Fibroblast of the conjunctiva (primary cell): ENCODE results near the gene ERBB4.
A peak's percentile ranks its signal among the peaks of the same experiment; 100 is the strongest.

Experiments used
- DNase-seq: peaks from one replicate; pipeline ENCODE4 v3.0.0-alpha.2; 2010; ENCODE audit warnings: low read depth

The ERBB4 gene

DNA sequence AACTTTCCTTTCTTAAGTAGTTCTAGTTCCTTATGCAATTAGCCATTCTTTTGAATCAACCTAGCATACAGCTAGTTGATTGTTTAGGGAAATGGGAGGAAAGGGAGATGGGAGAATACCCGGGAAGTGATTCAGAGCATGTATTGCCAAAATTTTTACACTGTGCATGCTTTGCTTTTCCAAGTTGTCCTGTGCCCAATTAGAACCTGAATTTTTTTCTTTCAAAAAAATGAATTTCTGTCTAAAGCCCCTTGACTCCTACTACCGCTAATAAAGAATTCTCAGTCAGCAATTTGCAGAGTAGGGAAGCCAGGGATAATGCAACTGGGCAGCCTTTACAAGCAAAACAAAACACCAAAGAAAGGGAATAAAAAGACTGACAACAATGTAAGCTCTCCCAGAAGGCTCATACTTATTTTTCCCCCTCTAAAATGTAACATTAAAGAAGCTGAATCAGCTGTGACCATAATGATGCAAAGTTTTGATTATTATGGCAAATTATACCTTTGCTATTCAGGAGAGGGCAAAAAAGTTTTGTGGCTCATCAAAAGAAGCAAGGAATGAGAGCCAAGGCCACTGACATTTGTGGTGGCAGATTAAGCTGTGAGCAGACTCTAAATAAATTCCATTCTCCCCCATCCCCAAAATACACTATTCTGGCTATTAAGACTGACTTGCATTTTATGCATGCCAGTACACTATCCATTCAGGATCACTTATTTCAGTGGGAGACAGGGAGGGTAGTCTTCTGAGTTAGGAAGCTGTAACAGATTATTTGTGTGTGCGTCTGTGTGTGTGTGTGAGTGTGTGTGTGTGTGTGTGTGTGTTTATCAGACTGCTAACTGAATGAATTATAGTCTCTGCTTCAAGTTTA is 174.3 kb downstream of the ERBB4 start:
- DNase-seq: peak; percentile 5

DNA sequence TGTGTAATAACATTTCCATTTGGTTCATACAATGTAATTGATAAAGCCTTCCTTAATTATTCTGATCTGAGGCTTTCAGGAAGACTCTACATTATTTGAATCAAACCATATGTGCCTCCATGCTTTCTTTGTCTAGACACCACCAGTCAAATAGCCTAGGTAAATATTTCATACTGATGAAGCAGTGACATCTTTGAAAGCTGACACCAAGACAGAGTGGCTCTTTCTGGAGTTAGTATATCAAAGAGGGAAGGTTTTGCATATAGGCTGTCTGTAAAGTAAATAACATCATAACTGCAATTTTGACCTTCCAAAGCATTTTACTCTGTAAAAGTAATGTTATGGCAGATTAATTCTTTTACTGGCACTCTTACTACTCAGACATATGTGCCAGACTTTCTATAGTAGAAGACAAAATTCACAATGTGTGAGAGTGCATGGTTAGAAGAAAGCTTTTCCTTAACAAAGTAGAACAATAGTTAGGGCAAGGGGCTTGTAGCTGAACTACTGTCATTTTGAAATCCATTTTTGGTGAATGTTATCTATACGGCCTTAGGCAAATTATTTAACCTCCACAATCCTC is 177.3 kb downstream of the ERBB4 start:
- DNase-seq: no peak

DNA sequence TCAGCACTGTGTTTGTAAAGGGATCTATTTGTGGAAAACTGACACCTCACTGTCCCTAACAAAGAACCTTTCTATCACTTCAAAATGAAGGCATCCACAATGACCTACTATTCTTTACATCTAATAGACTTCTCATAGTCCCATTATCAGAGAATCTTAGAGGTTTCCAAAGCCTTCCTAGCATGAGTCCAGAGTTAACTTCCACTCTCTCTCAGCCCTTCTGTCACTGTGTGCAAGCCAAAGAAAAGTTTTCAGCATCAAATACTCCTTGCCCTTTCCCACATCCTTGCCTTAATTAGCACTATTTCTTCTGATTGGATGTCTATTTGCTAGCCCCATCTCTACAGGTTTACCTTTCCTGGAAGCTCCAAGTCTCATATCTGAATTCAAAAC is 178.5 kb downstream of the ERBB4 start:
- DNase-seq: no peak

DNA sequence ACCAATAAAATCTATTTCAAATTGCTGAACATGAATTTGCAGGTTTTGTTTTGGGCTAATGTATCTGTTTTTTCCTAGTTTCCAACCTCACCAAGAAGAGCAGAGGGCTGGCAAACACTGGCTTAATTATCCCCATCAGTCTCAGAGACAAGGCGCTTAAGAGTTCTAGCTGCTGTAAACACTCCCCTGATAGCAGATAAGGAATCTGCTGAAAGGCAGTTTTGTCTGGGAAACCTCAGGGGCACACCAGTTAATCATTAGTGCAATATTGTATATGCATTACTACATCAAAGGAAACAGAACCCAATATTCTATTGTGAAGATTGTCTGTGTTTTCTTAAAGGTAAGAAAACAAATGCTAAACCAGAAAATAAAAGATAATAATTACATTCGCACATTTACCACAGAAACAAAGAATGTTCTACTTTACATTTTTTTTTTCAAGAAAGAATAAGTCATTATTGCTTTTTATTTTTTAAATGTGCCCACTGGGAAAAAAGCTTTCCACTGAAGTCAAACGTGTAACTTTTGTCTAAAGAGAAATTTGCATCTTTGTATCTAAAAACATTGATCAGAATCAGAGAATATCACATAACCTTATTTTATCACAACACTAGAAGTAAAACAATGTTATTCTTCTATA is 179.1 kb downstream of the ERBB4 start:
- no peak for DNase-seq

DNA sequence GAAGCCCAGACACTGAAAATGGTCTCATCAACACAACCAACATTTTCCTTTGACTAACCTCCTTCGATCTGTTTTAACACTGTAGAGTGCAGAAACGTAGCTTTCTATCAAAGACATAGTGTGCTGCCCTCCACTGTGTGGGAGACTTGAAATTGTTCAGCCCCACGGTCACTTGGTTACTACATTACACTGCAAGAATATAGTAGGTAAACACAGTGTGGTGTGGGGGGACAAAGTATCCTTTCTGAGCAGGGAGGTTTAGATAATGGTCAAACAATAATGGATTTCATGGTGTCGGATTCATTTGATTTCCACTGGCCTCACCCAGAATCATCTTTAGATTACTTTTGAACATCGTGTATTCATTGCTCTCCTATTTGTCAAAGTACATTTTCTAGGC is 181.0 kb downstream of the ERBB4 start:
- no peak for DNase-seq

DNA sequence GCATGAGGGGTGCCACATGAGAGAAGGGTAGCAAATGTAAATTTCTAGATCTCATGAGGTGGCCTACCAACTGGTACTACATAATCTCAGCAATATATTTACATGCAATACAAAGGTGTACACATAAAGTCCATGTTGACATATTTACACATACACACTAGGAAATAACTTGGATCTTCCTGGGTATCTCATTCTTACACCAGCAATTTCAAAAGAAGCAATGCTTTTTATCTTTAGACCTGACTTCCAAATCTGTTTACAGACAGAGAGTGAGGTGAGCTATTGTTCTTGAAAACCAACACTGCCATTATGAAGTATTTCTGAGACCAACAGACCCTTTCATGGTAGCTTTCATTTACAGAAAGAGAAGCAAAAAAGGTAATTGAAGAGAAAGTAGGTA is 184.2 kb downstream of the ERBB4 start:
- no peak for DNase-seq

DNA sequence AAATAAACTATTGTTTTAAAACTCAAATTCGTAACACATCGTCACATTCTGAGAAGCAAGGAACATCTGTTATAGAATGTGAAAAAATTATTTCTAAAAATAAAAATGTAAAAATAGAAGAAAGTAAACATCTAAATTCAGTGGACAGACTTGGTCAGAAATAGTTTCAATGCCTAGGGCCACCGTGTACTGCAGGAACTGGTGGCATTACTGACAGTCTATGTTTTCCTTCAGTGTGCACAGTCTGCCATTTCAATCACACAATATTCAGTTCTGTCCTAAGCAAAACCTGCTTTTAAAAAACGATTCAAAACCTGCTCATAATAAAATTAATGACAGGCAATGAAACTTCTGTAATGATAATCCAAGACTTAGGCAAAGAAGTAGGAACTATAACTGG is 190.1 kb downstream of the ERBB4 start:
- DNase-seq: no peak

DNA sequence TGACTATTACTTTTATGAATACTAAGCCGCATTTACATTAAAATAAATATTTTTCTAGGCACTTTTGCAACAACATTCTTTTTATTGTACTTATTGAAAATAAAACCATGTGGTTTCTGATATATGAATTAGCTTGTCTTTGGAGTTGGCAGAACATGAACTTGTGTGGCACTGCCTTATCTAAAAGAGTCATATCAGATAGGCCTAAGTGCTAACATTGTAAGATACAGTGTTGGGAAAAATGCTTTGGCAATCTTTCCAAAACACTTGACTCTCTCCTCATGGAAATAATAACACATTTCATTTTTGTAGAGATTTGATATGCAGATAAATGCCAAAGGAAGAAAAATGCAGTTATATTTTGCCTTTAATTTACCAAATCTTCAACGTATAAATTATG is 191.7 kb downstream of the ERBB4 start:
- no peak for DNase-seq

DNA sequence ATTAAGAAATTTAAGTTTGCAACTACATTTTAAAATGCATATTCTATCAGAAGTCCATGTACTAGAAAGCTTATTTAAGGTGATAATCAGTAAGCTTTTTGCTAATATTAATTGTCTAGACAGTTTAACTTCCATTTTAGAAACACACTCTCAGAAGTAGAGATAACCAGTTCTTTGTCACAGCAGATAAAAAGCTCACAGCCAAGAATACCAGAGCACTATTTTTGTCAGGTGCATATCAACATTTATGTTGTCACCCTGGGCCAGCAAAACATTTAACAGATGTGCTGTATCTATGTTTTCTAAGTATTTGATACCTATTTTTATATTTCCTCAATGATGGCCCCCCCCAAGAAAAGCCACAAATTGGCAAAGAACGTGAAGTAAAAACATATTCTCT is 192.6 kb downstream of the ERBB4 start:
- DNase-seq: no peak

DNA sequence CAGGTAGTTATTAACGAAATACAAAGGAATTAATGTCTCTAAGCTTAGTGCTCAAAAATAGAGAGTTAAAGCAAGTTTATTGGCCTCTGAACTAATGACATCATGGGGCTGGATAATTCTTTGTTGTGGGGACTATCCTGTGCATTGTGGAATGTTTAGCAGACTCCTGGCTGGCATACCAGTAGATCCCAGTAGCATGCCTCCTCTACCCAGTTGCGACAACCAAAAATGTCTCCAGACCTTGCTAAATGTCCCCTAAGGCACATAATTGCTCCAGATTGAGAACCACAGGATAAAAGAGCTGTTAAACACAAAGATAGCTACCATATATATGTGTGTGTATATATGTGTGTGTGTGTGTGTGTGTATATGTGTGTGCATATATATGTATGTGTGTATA is 194.5 kb downstream of the ERBB4 start:
- no peak for DNase-seq

DNA sequence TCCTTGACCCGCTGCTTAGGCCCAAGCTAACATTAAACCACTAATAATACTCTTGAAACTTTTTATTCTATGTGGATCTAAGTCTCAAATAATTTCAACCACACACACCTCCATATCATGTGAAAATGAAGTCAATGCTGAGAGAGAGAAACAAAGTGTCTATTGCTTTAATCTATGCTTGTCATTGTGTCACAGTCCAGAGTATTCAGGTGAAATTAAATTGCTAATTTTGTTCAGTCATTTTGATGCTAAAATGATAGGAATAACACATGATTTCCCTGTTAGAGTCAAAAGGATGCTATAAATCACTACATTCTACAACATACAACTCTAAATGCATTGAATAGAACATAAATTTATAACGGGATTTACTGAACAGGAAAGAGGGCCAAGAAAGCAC is 195.4 kb downstream of the ERBB4 start:
- no peak for DNase-seq

DNA sequence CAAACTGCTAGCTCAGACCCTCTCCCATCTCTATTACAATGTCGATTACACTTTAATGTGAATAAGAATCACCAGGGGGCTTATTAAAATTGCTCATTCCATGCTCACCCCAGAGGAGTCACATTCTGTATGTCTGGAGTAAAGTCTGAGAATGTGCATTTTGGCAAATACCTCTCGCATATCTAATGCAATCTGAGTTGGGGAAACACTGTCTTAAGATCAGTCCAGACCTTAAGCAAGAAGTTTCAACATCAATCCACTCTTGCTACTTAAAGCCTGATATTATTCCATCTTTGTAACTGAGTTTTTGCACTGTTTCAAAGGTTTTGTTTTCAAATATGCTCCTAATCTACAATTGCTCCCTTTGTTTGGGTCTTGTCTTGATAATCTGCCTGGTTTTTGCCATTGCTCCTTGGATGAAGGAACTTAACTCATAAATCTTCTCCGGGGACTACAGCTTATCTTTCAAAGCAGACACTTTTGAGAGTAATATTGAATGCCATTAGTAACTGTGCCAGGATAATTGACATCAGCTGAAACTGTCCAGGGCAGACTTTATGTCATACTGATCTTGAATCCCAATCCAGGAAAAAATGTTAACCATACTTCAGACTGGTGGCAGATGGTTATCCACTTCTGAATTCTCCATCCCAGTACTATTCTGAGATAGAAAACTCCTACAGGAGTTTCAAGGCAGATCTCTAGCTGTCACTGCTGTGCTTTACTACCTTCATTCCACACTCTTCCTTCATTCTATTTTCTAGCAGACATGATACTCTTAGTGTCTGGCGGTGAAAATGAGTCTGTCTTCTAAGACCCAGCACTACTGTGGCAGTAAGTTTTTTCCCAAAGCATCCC is 200.9 kb downstream of the ERBB4 start:
- DNase-seq: no peak

DNA sequence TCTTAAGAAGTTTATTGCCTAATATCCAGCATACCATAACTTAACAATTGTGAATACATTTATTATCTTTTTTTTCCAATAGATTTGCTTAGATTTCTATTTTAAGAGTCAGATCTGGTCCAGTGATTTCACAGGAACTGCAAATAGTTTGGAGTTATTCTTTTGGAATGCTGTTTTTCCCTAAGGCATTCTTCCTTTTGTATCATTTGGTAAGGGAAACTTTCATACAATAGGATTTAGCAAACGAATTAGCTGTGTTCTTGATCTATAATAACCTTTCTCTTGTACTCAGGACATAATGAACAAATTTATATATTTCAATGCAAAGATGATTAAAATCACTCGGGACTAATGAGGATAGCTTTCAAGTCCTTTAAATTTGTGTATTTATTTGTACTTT is 201.6 kb downstream of the ERBB4 start:
- no peak for DNase-seq

DNA sequence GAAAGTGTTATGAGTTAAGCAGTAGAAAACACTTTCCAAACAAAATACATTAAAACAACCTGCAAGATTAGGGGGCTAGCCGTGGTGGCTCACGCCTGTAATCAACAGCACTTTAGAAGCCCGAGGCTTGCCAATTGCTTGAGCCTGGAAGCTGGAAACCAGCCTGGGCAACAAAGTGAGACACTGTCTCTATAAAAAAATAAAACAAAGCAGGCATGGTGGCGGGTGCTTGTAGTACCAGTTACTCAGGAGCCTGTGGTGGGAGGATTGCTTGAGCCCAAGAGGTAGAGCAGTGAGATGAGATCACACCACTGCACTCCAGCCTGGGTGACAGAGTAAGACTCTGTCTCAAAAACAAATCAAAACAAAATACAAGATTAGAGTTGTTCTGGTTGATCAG is 208.3 kb downstream of the ERBB4 start:
- DNase-seq: no peak

DNA sequence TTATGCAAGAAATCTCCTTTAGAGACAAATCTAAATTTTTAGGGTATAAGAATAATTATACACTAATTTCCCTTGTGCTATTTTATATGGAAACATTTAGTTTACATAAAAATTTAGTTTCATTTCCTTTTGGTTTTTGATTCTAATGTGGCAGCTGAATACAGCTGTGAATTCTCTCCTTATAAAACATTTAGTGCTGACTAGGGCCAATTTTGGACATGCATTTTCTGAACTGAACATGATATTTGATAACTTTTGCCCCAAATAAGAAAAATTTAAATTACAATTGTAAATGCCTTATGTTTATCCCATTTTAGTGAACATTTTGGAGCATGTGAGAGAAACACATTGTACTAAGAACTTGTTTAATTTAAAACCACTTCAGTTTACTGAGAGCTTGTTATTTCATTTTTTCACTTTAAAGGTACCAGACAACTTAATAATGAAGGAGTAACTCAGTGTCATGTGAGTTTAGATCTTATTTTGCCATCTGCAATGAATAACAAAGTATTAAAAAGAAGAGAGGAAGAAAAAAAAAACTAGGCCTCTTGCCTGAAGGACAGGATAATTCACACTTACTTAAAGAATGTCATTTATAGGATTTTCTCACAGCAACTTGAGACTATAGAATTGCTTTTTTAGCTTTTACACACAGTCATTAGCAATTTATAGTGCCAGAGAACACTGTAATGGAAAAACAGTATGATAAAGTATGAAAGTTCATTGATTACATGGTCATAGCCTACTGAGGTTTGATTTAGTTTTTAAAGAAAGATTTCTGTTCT is 209.7 kb downstream of the ERBB4 start:
- no peak for DNase-seq

DNA sequence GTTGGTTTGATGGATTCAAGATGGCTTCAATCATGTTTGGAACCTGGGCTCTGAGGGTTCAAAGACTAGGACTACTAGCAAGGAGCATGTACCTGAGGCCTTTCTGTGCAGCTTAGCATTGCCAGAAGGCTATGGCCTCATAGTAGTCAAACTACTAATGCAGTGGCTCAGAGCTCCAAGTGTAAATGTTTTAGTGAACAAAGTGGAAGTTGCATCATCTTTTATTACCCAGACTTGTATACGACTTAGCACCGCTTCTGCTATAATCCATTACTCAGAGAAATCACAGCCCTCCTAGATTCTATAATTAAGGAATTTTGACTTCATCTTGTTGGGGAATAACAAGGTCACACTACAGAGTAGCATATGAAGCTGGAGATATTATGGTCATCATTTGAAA is 210.5 kb downstream of the ERBB4 start:
- DNase-seq: no peak

DNA sequence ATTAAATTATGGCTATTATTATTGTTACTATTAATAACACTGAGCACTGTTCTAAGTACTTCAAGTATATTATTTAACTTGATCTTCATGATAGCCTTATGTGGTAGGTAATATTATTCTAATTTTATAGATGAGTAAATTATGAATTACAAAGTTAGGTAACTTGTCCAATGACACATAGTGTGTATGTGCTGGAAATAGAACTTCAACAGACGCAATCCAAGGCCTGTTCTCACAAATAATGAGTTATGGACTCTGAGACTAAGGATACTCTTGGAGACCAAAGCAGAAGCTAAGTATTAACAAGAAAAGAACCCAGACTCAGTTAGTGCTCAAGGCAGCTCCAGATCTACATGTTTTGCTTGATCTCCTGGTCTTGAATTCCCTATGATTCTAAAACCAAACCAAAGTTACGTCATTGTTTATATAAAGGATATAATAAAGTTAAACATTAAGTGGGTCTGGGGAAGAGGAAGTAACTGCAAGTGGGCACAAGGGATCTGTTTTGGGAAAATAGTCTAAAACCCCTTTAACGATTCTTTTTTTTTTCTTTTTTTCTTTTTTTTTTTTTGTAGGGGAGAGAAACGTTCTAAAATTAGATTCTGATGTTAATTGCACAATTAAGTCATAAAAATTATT is 211.3 kb downstream of the ERBB4 start:
- no peak for DNase-seq

DNA sequence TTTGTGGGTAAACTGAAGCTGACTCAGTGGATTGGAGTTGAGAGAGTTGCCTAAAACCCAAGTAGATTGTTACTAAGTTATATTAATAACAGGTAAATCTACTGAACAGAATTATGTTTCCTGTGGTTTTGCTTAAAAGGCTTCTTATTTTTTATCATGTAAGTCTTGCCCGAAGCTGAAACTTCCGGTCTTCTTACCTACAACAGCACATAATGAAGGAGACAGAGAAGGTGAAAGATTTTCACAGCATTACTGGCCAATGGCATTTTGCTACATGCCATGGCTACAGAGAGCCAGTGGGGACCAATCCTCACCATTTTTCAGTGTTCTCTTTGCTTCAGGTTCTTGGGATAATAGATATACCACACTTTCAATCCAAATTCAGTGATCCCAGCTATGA is 220.0 kb downstream of the ERBB4 start:
- DNase-seq: no peak

DNA sequence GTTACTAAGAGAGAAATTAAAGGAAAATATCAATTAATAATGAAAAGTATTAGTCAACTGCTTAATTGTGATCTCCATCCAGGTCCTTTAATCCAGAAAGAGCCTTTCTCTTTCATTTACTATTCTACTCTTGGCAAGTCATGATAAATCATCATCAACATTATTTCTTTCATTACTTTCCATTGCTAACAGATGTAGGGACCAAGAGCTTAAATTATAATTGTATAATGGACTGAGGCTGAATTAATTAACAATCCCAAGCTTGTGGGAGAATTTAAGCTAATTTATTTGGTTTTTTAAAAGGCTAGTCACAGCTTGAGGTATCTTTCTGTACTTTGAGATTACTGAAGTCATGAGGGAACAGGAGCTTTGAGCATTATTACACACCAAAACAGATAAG is 223.9 kb downstream of the ERBB4 start:
- DNase-seq: no peak

DNA sequence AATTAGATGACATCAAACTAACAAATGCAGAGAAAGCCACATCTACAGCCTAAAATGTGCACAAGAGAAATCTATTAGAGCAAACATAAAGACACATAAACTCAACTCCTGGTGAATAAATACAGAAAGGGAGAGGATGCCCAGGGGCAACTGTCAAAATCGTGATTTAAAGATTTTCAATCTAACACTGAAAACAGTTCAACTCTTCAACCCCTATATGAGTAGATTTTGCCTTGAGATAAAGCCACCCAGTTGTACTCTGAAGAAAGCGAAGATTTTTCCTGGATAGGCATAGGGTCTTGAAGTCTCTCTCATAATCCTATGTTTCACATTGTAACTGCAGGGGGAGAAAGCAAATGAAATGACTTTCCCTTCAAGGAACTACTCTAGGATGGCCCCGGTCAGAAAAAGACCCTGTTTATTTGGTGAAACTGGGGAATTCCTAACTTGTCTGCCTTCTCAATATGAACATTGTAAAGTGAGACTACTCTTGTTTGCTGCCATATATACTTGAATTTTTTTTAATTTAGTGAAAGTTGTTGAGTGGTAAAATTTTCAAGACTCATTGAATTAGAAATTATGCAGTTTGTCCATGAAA is 226.7 kb downstream of the ERBB4 start:
- DNase-seq: no peak

DNA sequence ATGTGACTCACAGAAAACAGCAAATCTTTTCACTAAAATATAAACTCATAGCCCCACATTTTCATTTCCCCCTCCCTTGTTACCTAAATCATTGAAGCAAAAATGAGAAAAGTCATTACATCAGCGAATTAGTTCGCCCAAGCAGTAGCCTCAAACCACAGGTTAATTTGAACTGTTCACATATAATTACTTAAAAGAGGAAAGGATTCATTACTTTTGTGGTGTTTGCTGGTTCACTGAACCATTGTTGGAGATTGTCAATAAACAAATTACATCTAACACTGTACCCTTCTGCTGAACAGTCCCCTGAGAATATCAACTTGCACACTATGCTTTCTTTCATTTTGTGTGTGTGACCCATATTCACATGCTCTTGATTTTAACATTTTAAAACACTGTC is 238.7 kb downstream of the ERBB4 start:
- DNase-seq: no peak
